Measurements from ENCODE around the gene CST7.
"Not testable (repeated sequence)": the region's sequence is repeated elsewhere in the genome, so short reads cannot be mapped to it uniquely, and the experiment has no call there.

Gene CST7

GRCh38 chr20:24916412-24916811 lies 32.7 kb upstream of the CST7 start:
- CTCF ChIA-PET: interaction anchor here (0.7 to 3.2 kb wide), 8 partner anchors 14 to 814 kb away, joined by 3 to 15 read pairs (median 4); no protein-coding TSS in a partner anchor
- Histone ChIP-seq H3K27me3 (replicated peaks in 2 of 5; ENCODE audit: control insufficient read depth in 4 of 5, insufficient read depth in 5 of 5, low read length in 4 of 5) (no peaks in the 10 kb centered on the region), H3K36me3 (ENCODE audit: control insufficient read depth in 4 of 4, insufficient read depth in 4 of 4, low read length in 3 of 4) (no peaks in the 10 kb centered on the region), H3K4me1 (ENCODE audit: control extremely low read depth in 1 of 4, control insufficient read depth in 4 of 4, insufficient read depth in 4 of 4, low read length in 3 of 4) (peaks cover 0 to 13% (median 10%) of the 10 kb centered on the region in 4 experiments), H3K4me3 (ENCODE audit: control insufficient read depth in 1 of 7, extremely low read depth in 1 of 7, insufficient read depth in 4 of 7, low read depth in 2 of 7, low read length in 6 of 7) (no peak overlapping the region), H3K9me3 (ENCODE audit: control extremely low read depth in 1 of 5, control insufficient read depth in 4 of 5, insufficient read depth in 2 of 5, low read depth in 1 of 5, low read length in 4 of 5) (no peaks in the 10 kb centered on the region), H3K27ac (ENCODE audit: insufficient read depth in 1 of 2, low read depth in 1 of 2, low read length in 2 of 2, poor library complexity in 1 of 2, severe bottlenecking in 2 of 2) (no peak overlapping the region)
- WGBS (ENCODE audit: insufficient coverage): 86% methylated on average over 1 of the region's 1 CpG
- POLR2A ChIA-PET: no interaction called here
- no peak for DNase-seq

DNA sequence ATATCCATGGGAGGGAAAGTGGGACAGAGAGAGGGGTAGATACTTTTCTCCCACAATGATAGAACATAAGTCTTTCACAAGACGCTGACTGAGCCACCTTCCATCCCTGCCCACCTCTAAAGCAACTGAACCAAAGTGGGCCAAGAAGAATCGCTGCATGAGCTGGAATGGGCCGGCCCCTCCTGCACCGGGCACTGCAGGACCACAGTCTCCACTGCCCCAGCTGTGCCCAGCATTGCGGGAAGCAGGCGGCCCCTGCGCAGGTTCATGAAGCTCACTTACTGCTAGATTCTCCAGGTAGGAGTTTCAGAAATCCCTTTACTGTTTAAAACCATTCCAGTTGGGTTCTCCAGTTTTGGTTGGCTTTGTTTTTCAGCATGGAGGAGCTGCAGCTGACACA lies 32.0 kb upstream of the CST7 start:
- Histone ChIP-seq H3K4me1 (ENCODE audit: control extremely low read depth in 1 of 4, control insufficient read depth in 4 of 4, insufficient read depth in 4 of 4, low read length in 3 of 4) (peaks cover 0 to 13% (median 10%) of the 10 kb centered on the region in 4 experiments), H3K9me3 (ENCODE audit: control extremely low read depth in 1 of 5, control insufficient read depth in 4 of 5, insufficient read depth in 2 of 5, low read depth in 1 of 5, low read length in 4 of 5) (no peaks in the 10 kb centered on the region), H3K4me3 (ENCODE audit: control insufficient read depth in 1 of 7, extremely low read depth in 1 of 7, insufficient read depth in 4 of 7, low read depth in 2 of 7, low read length in 6 of 7) (no peak overlapping the region), H3K36me3 (ENCODE audit: control insufficient read depth in 4 of 4, insufficient read depth in 4 of 4, low read length in 3 of 4) (no peaks in the 10 kb centered on the region), H3K27ac (ENCODE audit: insufficient read depth in 1 of 2, low read depth in 1 of 2, low read length in 2 of 2, poor library complexity in 1 of 2, severe bottlenecking in 2 of 2) (no peak overlapping the region), H3K27me3 (replicated peaks in 2 of 5; ENCODE audit: control insufficient read depth in 4 of 5, insufficient read depth in 5 of 5, low read length in 4 of 5) (no peaks in the 10 kb centered on the region)
- DNase-seq: no peak
- POLR2A ChIA-PET: interaction anchor here (1.1 kb wide), 1 partner anchor 133 kb away, joined by 3 read pairs; no protein-coding TSS in a partner anchor
- 98% methylated on average over 6 of the region's 7 CpGs for WGBS (ENCODE audit: insufficient coverage)
- CTCF ChIA-PET: interaction anchor here (0.7 to 3.2 kb wide), 10 partner anchors 14 to 814 kb away, joined by 3 to 15 read pairs (median 3); no protein-coding TSS in a partner anchor

DNA sequence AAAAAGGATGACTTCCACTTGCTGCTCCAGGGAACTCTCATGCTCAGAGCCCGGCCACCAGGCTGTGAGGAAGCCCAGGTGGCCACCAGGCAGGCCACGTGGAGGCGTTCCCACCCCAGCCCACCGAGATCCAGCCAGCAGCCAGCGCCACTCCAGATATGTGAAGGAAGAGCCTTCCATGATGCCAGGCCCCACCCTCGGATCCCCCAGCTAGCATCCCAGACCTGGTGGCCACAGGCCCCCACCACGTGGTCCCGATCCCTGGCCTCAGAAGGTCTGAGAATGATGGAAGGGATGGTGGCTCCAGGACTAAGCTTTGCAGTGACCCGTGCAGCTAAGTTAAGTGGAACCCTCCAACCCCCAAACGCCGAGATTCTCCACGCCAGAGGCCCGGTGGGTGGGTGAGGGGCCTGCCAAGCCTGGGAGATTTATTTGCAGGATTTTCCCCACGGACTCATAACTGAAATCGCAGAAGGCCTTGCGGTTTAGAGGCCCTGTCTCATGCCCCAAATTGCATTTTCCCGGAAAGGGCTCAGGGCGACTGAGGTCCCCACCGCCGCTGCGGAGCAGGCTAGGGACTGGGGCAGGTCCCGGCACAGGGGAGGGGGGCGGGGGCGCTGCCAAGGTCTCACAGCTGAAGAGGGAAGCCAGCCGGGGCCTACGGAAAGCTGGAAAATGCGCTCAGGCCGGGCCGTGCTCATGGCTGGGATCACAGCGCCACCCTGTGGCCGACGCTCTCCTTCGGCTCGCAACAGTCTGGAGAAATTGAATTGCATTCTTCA lies 31.1 kb upstream of the CST7 start:
- DNase-seq: peak; percentile 66 to 81 (median 79)
- no peaks in the 10 kb centered on the region for H3K27me3 ChIP-seq (replicated peaks in 2 of 5; ENCODE audit: control insufficient read depth in 4 of 5, insufficient read depth in 5 of 5, low read length in 4 of 5)
- no peak overlapping the region for H3K27ac ChIP-seq (ENCODE audit: insufficient read depth in 1 of 2, low read depth in 1 of 2, low read length in 2 of 2, poor library complexity in 1 of 2, severe bottlenecking in 2 of 2)
- peak overlapping the region in 1 of 7 experiments; percentile 25 for H3K4me3 ChIP-seq (ENCODE audit: control insufficient read depth in 1 of 7, extremely low read depth in 1 of 7, insufficient read depth in 4 of 7, low read depth in 2 of 7, low read length in 6 of 7)
- ChIA-PET CTCF (interaction anchor here (0.6 to 3.2 kb wide), 16 partner anchors 9 to 983 kb away, joined by 3 to 15 read pairs (median 3); no protein-coding TSS in a partner anchor), POLR2A (interaction anchor here (0.6 to 1.1 kb wide), 2 partner anchors 134 to 290 kb away, joined by 3 read pairs; no protein-coding TSS in a partner anchor)
- WGBS (ENCODE audit: insufficient coverage): 30% methylated on average over 32 of the region's 34 CpGs
- H3K36me3 ChIP-seq (ENCODE audit: control insufficient read depth in 4 of 4, insufficient read depth in 4 of 4, low read length in 3 of 4): no peaks in the 10 kb centered on the region
- H3K9me3 ChIP-seq (ENCODE audit: control extremely low read depth in 1 of 5, control insufficient read depth in 4 of 5, insufficient read depth in 2 of 5, low read depth in 1 of 5, low read length in 4 of 5): no peaks in the 10 kb centered on the region
- H3K4me1 ChIP-seq (ENCODE audit: control extremely low read depth in 1 of 4, control insufficient read depth in 4 of 4, insufficient read depth in 4 of 4, low read length in 3 of 4): peaks cover 0 to 13% (median 10%) of the 10 kb centered on the region in 4 experiments

DNA sequence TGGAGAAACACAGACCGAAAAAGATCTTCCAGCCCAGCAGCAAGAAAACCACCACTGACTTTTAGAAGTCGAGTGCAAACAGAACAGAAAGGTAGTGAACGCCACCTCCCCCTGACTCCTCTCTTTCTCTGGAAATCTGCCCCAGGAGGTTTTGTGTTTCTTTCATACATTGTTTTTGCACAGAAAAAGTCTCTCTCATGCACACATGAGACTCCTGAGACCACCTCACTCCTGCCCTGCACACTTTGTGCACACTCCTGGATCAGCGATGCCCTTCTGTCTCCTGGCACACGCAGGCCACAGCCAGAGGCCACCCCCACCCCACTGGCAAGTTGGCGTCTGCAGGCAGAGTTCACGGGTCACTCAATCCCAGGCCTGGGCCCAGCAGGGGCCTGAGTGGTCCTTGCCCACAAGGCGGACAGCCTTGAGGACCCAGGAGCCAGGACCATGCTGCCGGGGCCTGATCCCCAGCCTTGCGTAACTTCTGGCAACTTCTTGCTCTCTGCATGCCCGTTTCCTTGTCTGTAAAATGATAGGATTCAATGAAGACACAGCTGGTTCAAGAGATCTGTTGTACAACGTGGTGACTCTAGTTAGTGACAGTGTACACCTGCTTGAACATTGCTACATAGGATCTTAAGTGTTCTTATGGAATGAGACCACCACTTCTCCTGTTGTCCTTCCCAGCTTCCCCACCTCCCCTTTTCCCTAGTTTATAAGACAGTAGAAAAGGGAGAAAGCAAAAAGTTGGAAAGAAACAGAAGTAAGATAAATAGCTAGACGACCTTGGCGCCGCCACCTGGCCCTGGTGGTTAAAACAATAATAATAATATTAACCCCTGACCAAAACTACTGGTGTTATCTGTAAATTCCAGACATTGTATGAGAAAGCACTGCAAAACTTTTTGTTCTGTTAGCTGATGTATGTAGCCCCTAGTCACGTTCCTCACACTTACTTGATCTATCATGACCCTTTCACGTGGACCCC lies 30.2 kb upstream of the CST7 start:
- ChIA-PET POLR2A (no interaction called here), CTCF (interaction anchor here (0.6 to 3.2 kb wide), 11 partner anchors 10 to 907 kb away, joined by 3 to 15 read pairs (median 3); no protein-coding TSS in a partner anchor)
- Histone ChIP-seq H3K27me3 (replicated peaks in 2 of 5; ENCODE audit: control insufficient read depth in 4 of 5, insufficient read depth in 5 of 5, low read length in 4 of 5) (no peaks in the 10 kb centered on the region), H3K4me1 (ENCODE audit: control extremely low read depth in 1 of 4, control insufficient read depth in 4 of 4, insufficient read depth in 4 of 4, low read length in 3 of 4) (peaks cover 0 to 13% (median 10%) of the 10 kb centered on the region in 4 experiments), H3K4me3 (ENCODE audit: control insufficient read depth in 1 of 7, extremely low read depth in 1 of 7, insufficient read depth in 4 of 7, low read depth in 2 of 7, low read length in 6 of 7) (no peak overlapping the region), H3K36me3 (ENCODE audit: control insufficient read depth in 4 of 4, insufficient read depth in 4 of 4, low read length in 3 of 4) (no peaks in the 10 kb centered on the region), H3K27ac (ENCODE audit: insufficient read depth in 1 of 2, low read depth in 1 of 2, low read length in 2 of 2, poor library complexity in 1 of 2, severe bottlenecking in 2 of 2) (no peak overlapping the region), H3K9me3 (ENCODE audit: control extremely low read depth in 1 of 5, control insufficient read depth in 4 of 5, insufficient read depth in 2 of 5, low read depth in 1 of 5, low read length in 4 of 5) (no peaks in the 10 kb centered on the region)
- no peak for DNase-seq
- WGBS (ENCODE audit: insufficient coverage): 65% methylated on average over 12 of the region's 17 CpGs

DNA sequence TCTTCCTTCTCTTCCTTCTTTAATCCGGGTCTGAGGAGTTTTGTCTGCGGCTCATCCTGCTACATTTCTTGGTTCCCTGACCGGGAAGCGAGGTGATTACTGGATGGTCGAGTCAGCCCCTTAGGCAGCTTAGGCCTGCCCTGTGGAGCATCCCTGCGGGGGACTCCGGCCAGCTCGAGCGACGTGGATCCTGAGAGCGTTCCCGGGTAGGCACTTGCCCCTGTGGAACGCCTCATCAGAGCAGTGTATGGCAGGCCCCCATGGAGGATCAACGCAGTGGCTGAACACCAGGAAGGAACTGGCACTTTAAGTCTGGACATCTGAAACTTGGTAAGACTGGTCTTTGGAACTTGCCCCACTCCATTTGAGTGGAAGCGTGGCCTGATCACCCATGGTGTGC lies 29.4 kb upstream of the CST7 start:
- DNase-seq; H3K27me3 ChIP-seq (replicated peaks in 2 of 5; ENCODE audit: control insufficient read depth in 4 of 5, insufficient read depth in 5 of 5, low read length in 4 of 5); H3K9me3 ChIP-seq (ENCODE audit: control extremely low read depth in 1 of 5, control insufficient read depth in 4 of 5, insufficient read depth in 2 of 5, low read depth in 1 of 5, low read length in 4 of 5); H3K36me3 ChIP-seq (ENCODE audit: control insufficient read depth in 4 of 4, insufficient read depth in 4 of 4, low read length in 3 of 4); H3K4me3 ChIP-seq (ENCODE audit: control insufficient read depth in 1 of 7, extremely low read depth in 1 of 7, insufficient read depth in 4 of 7, low read depth in 2 of 7, low read length in 6 of 7); POLR2A ChIA-PET; H3K27ac ChIP-seq (ENCODE audit: insufficient read depth in 1 of 2, low read depth in 1 of 2, low read length in 2 of 2, poor library complexity in 1 of 2, severe bottlenecking in 2 of 2): not testable (repeated sequence)
- WGBS (ENCODE audit: insufficient coverage): over 99% methylated on average over 15 of the region's 15 CpGs
- CTCF ChIA-PET: interaction anchor here (0.9 to 3.2 kb wide), 6 partner anchors 11 to 813 kb away, joined by 3 to 15 read pairs (median 4); no protein-coding TSS in a partner anchor
- peaks cover 0 to 13% (median 10%) of the 10 kb centered on the region in 4 experiments for H3K4me1 ChIP-seq (ENCODE audit: control extremely low read depth in 1 of 4, control insufficient read depth in 4 of 4, insufficient read depth in 4 of 4, low read length in 3 of 4)

GRCh38 chr20:24920706-24921105 lies 28.4 kb upstream of the CST7 start:
- POLR2A ChIA-PET; H3K27ac ChIP-seq (ENCODE audit: insufficient read depth in 1 of 2, low read depth in 1 of 2, low read length in 2 of 2, poor library complexity in 1 of 2, severe bottlenecking in 2 of 2); DNase-seq; H3K4me3 ChIP-seq (ENCODE audit: control insufficient read depth in 1 of 7, extremely low read depth in 1 of 7, insufficient read depth in 4 of 7, low read depth in 2 of 7, low read length in 6 of 7); H3K27me3 ChIP-seq (replicated peaks in 2 of 5; ENCODE audit: control insufficient read depth in 4 of 5, insufficient read depth in 5 of 5, low read length in 4 of 5); H3K9me3 ChIP-seq (ENCODE audit: control extremely low read depth in 1 of 5, control insufficient read depth in 4 of 5, insufficient read depth in 2 of 5, low read depth in 1 of 5, low read length in 4 of 5); H3K36me3 ChIP-seq (ENCODE audit: control insufficient read depth in 4 of 4, insufficient read depth in 4 of 4, low read length in 3 of 4): not testable (repeated sequence)
- CTCF ChIA-PET: interaction anchor here (1.4 kb wide), 1 partner anchor 10 kb away, joined by 4 read pairs; no protein-coding TSS in a partner anchor
- no CpG with 5 or more reads among the region's 3 CpGs for WGBS (ENCODE audit: insufficient coverage)
- H3K4me1 ChIP-seq (ENCODE audit: control extremely low read depth in 1 of 4, control insufficient read depth in 4 of 4, insufficient read depth in 4 of 4, low read length in 3 of 4): peaks cover 0 to 13% (median 10%) of the 10 kb centered on the region in 4 experiments

Measured in common myeloid progenitor, CD34-positive (primary cell).